HFFc6 (cell line): ENCODE measurements around the gene SH3D21. TPM values are rescaled to one million over a fixed set of nuclear protein-coding genes. Genes with fewer than 3 reads are reported as not detected.
A peak's percentile ranks its signal among the peaks of the same experiment; 100 is the strongest.

ENCODE experiments used
- DNase-seq: peaks from one replicate; pipeline ENCODE4 v3.0.0-alpha.2; 2018
- H3K27ac Mint-ChIP-seq: 2 replicates; pipeline ENCODE4 v1.8.0; 2020; ENCODE audit warnings: mild to moderate bottlenecking, mixed read lengths
- H3K27me3 Mint-ChIP-seq: 2 replicates; pipeline ENCODE4 v1.8.0; 2021; ENCODE audit warnings: mild to moderate bottlenecking, moderate library complexity, mixed read lengths; ENCODE audit not compliant: insufficient read depth
- H3K36me3 Mint-ChIP-seq: 2 replicates; pipeline ENCODE4 v1.8.0; 2021; ENCODE audit warnings: low read depth, mixed read lengths
- H3K4me1 Mint-ChIP-seq: 2 replicates; pipeline ENCODE4 v1.8.0; 2020; ENCODE audit warnings: low read depth, mixed read lengths
- H3K4me3 Mint-ChIP-seq: 2 replicates; pipeline ENCODE4 v1.8.0; 2020; ENCODE audit warnings: mild to moderate bottlenecking, moderate library complexity, mixed read lengths
- H3K9me3 Mint-ChIP-seq: 2 replicates; pipeline ENCODE4 v1.8.0; 2020; ENCODE audit warnings: mild to moderate bottlenecking, mixed read lengths
- total RNA-seq, 6 experiments: library from RNA; stranded (reverse); fragmentation: NEBNext Ultra II Directional; extraction: Animal tissue kit (Norgen Biotek cat#: 25700); gene quantifications; 2 replicates in 1 of 6; 3 replicates in 5 of 6; pipeline ENCODE4 v1.2.3, GENCODE V29; 2021
- TF ChIP-seq, protein P1 (sequence below): fragments of 200-600 bp; sonication (generic); IDR thresholded peaks from 2 replicates; pipeline ENCODE4 v1.5.0; 2021; ENCODE audit warnings: antibody characterized with exemption, mild to moderate bottlenecking

Gene SH3D21
- total RNA-seq, 6 experiments from 2014 or later = 2.7 to 5.3 (median 2.9) TPM

DNA sequence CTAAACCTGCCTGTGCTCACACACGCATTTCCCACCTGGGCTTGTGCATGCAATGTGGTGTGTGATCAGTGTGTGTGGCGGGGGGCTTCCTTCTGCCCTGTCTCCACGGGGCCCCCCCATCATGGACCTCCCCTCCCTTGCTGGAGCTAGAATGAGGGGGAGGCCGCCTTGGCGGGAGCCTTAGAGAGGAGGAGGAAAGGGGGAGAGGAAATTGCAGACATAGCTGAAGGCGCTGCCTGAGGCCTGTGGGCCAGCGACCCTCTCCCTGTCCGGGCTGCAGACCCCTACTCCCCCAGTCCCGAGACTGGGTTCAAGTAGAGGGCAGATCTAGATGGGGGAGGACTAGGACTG is 18.2 kb downstream of the SH3D21 start:
- Mint-ChIP-seq H3K4me3 (peak overlapping the region; percentile 83), H3K36me3 (peaks cover 8% of the 10 kb centered on the region; the same call in 1 of the 2 replicates), H3K4me1 (peaks cover 57% of the 10 kb centered on the region), H3K27me3 (peaks cover 6% of the 10 kb centered on the region; the same call in 1 of the 2 replicates), H3K27ac (peak overlapping the region; percentile 80), H3K9me3 (no peaks in the 10 kb centered on the region)
- no peak for DNase-seq
- TF ChIP-seq, protein P1, sequence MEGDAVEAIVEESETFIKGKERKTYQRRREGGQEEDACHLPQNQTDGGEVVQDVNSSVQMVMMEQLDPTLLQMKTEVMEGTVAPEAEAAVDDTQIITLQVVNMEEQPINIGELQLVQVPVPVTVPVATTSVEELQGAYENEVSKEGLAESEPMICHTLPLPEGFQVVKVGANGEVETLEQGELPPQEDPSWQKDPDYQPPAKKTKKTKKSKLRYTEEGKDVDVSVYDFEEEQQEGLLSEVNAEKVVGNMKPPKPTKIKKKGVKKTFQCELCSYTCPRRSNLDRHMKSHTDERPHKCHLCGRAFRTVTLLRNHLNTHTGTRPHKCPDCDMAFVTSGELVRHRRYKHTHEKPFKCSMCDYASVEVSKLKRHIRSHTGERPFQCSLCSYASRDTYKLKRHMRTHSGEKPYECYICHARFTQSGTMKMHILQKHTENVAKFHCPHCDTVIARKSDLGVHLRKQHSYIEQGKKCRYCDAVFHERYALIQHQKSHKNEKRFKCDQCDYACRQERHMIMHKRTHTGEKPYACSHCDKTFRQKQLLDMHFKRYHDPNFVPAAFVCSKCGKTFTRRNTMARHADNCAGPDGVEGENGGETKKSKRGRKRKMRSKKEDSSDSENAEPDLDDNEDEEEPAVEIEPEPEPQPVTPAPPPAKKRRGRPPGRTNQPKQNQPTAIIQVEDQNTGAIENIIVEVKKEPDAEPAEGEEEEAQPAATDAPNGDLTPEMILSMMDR = no peak

DNA sequence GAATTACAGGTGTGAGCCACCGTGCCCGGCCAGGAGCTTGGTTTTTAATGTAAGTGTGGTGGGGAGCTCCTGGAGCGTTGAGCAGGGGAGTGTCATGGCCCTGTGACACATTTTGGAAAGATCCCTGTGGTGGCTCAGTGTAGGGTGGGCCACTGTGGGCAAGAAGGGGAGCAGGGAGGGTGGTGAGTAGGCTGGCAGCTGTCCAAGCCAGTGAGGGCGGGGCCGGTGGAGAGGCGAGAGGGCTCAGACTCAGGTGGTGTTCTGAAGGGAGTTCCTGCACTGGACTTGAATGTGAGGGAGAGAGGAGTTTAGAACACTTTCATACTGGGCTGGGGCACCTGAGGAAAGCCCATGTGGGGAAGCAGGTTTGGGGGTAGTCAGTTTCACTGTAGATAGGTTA is 20.3 kb downstream of the SH3D21 start:
- no peak for DNase-seq
- Mint-ChIP-seq H3K36me3 (peaks cover 8% of the 10 kb centered on the region; the same call in 1 of the 2 replicates), H3K27me3 (peaks cover 4% of the 10 kb centered on the region; the same call in 1 of the 2 replicates), H3K4me3 (no peak overlapping the region), H3K9me3 (no peaks in the 10 kb centered on the region), H3K27ac (peak overlapping the region; percentile 80), H3K4me1 (peaks cover 47% of the 10 kb centered on the region)
- TF ChIP-seq, protein P1 = no peak

DNA sequence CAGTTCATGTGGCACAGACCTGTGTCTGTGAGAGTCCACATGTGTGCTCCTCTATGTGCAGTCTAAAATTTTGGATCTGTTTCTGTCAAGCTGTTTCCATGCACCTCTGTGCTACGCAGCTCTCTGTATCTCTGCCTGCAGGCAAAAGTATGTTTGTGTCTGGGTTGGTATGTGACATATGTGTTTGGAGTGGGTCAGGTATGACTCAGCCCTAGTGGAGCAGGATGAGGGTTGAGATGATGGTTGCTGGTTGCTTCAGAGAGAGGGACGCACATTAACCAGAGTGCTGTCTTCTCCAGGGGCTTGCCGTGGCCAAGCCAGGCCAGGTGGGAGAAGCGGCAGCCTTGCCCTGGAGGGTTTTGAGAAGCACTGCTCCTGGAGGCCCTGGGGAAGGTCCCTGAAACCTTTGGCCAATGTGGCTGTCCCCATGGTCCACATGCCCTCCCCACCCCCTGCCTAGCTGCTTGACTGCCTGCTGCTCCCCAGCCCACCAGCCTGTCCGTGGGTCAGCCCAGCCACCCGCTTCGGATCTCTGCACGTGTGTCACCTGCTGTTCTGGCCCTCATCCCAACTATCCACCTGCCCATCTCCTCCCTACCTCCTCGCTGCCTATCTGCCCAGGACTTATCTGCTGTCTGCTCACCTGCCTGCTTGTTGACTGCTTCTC is 21.4 kb downstream of the SH3D21 start:
- Mint-ChIP-seq H3K36me3 (peaks cover 4% of the 10 kb centered on the region; the same call in 1 of the 2 replicates), H3K27me3 (peaks cover 4% of the 10 kb centered on the region; the same call in 1 of the 2 replicates), H3K9me3 (no peaks in the 10 kb centered on the region), H3K4me3 (no peak overlapping the region), H3K4me1 (peaks cover 43% of the 10 kb centered on the region), H3K27ac (peak overlapping the region; percentile 80)
- peak; percentile 81 for DNase-seq
- TF ChIP-seq, protein P1 = no peak

DNA sequence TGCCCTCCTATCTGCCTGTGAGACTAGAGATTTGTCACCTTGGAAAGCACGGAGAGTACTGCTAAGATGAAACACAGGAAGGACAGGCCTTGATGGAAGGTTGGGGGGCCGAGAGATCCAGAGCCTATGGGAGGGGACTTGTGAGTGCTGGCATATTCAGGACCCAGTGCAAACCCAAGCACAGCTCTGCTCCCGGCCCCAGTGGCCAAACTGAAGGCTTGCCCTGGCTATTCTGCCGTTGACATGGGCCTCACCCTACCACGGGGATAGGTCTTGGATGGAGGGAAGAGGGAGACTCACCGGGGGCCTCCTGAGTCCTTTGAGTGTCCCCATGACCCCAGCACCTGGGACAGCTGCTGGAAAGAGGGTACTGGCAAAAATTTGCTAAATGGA is 21.9 kb downstream of the SH3D21 start:
- H3K9me3 Mint-ChIP-seq = no peaks in the 10 kb centered on the region
- peaks cover 4% of the 10 kb centered on the region; the same call in 1 of the 2 replicates for H3K36me3 Mint-ChIP-seq
- peak overlapping the region; percentile 80 for H3K27ac Mint-ChIP-seq
- H3K4me1 Mint-ChIP-seq = peaks cover 43% of the 10 kb centered on the region
- H3K27me3 Mint-ChIP-seq = peaks cover 2% of the 10 kb centered on the region; the same call in 1 of the 2 replicates
- TF ChIP-seq, protein P1 = no peak
- DNase-seq = no peak
- no peak overlapping the region for H3K4me3 Mint-ChIP-seq

DNA sequence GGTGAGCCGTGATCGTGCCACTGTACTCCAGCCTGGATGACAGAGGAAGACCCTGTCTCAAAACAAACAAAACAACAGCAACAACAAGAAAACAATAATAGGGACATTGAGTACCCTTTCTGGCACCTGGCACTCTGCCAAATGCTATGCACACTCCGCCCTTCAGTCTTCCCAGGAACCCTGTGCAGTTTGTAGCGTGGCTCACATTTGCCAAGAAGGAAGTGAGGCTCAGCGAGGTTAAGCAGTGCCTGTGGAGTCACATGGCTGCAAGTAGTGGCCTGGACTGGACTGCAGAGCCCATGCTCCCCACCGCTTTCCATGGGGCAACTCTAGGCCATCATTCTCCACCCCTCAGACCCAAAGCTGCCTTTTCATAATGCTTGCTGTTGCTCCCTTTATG is 22.5 kb downstream of the SH3D21 start:
- TF ChIP-seq, protein P1 = no peak
- DNase-seq = no peak
- Mint-ChIP-seq H3K4me3 (no peak overlapping the region), H3K27ac (no peak overlapping the region; the same call in 1 of the 2 replicates), H3K4me1 (peaks cover 43% of the 10 kb centered on the region), H3K36me3 (peaks cover 4% of the 10 kb centered on the region; the same call in 1 of the 2 replicates), H3K27me3 (peaks cover 2% of the 10 kb centered on the region; the same call in 1 of the 2 replicates), H3K9me3 (no peaks in the 10 kb centered on the region)
